ENCODE measurements around the gene HS6ST2. TPM values are rescaled to one million over a fixed set of nuclear protein-coding genes. Genes with fewer than 3 reads are reported as not detected.

The HS6ST2 gene
- total and polyA plus RNA-seq, 10 of the 15 experiments (the other 5 are each of a cell fraction or from before 2014, with no cell fraction given): not detected

DNA sequence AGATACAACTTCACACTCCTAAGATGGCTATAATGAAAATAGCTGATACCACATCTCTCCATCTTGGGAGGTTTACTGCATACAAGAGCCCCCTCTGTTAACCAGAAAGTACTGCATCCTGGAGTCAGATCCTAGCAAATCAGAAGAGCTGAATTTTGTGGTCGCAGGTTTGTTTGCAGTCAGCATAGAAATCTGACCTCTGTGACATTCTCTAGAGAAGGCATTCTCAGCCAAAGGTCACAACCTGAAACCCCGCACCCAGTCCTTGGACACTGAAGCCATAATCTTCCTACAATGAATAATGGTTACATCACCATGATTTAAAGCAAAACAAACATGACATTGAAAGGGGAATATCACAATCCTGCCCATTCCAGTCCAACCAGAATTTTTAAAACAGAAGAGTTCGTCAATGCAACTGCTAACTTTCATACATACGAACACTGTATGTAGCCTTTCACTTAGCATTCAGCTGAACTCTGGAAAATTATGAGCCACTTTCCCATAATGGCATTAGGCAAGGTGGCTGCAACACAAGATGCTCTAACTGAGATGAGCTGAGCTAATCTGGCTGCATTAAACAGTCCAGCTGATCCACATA, 17.6 kb downstream of the HS6ST2 start:
- H3K27ac ChIP-seq (ENCODE audit: control insufficient read depth, insufficient read depth): no peak overlapping the region
- CTCF ChIA-PET: interaction anchor here (1.1 kb wide), 1 partner anchor 9 kb away, joined by 3 read pairs; no protein-coding TSS in a partner anchor
- no peak for FAIRE-seq
- no peaks in the 10 kb centered on the region for H4K20me1 ChIP-seq (ENCODE audit: control insufficient read depth, insufficient read depth)
- SMC1A ChIA-PET (ENCODE audit: uncharacterized antibody, unreplicated experiment): no interaction called here
- intact Hi-C loops (cut with micrococcal nuclease; ENCODE audit: unreplicated experiment): no loop called here
- POLR2A ChIA-PET: no interaction called here
- in situ Hi-C loops (cut with MboI): no loop called here
- RAD21 ChIA-PET (ENCODE audit: unreplicated experiment): no interaction called here
- no peaks in the 10 kb centered on the region for H3K4me1 ChIP-seq (ENCODE audit: control insufficient read depth, insufficient read depth, low read length)
- ATAC-seq: no peak
- no peak for DNase-seq (ENCODE audit: low read depth, low spot score)
- H3K4me3 ChIP-seq: no peak overlapping the region
- H3K4me2 ChIP-seq (ENCODE audit: control insufficient read depth, insufficient read depth): no peak overlapping the region
- no peaks in the 10 kb centered on the region for H3K9me3 ChIP-seq (replicated peaks; ENCODE audit: control insufficient read depth, insufficient read depth, low read length)
- 29% methylated on average over 4 of the region's 4 CpGs for WGBS (ENCODE audit: insufficient coverage, insufficient replicate concordance, low lambda C conversion rate, missing lambda C conversion rate)
- H3K27me3 ChIP-seq (replicated peaks in 1 of 2; ENCODE audit: control insufficient read depth in 2 of 2, insufficient read depth in 2 of 2, low read length in 1 of 2): no peaks in the 10 kb centered on the region
- no peaks in the 10 kb centered on the region for H3K79me2 ChIP-seq (ENCODE audit: control insufficient read depth, insufficient read depth, low read length)
- no peak overlapping the region for H3K9ac ChIP-seq (ENCODE audit: control insufficient read depth, insufficient read depth, low read length)
- no peaks in the 10 kb centered on the region for H3K36me3 ChIP-seq (ENCODE audit: control insufficient read depth in 2 of 2, insufficient read depth in 2 of 2, low read length in 1 of 2)
- no TSS peak for BruUV-seq (replicated peaks)
- TF ChIP-seq MTA3 (IDR thresholded peaks at IDR 0.05; ENCODE audit: borderline replicate concordance, low read length): no peak
- TF ChIP-seq BHLHE40 (IDR thresholded peaks at IDR 0.05; ENCODE audit: borderline replicate concordance in 1 of 2, low read depth in 2 of 2, low read length in 1 of 2): no peak
- no peak for TF ChIP-seq NR2C2 (IDR thresholded peaks at IDR 0.05; ENCODE audit: borderline replicate concordance, control insufficient read depth, insufficient read length, low read depth)
- TF ChIP-seq YBX1 (IDR thresholded peaks at IDR 0.05): no peak
- no peak for TF ChIP-seq RUNX3 (IDR thresholded peaks at IDR 0.05; ENCODE audit: low read length)
- no peak for TF ChIP-seq E4F1 (IDR thresholded peaks at IDR 0.05; ENCODE audit: borderline replicate concordance, partially characterized antibody)
- TF ChIP-seq CEBPB (IDR thresholded peaks at IDR 0.05; ENCODE audit: borderline replicate concordance in 1 of 2, low read depth in 2 of 2, low read length in 2 of 2): no peak
- TF ChIP-seq, protein P1, sequence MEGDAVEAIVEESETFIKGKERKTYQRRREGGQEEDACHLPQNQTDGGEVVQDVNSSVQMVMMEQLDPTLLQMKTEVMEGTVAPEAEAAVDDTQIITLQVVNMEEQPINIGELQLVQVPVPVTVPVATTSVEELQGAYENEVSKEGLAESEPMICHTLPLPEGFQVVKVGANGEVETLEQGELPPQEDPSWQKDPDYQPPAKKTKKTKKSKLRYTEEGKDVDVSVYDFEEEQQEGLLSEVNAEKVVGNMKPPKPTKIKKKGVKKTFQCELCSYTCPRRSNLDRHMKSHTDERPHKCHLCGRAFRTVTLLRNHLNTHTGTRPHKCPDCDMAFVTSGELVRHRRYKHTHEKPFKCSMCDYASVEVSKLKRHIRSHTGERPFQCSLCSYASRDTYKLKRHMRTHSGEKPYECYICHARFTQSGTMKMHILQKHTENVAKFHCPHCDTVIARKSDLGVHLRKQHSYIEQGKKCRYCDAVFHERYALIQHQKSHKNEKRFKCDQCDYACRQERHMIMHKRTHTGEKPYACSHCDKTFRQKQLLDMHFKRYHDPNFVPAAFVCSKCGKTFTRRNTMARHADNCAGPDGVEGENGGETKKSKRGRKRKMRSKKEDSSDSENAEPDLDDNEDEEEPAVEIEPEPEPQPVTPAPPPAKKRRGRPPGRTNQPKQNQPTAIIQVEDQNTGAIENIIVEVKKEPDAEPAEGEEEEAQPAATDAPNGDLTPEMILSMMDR (IDR thresholded peaks at IDR 0.05 in 2 of 3, conservative IDR thresholded peaks at IDR 0.05 in 1 of 3; ENCODE audit: control insufficient read depth in 2 of 3, extremely low read depth in 1 of 3, insufficient read depth in 1 of 3, low read depth in 3 of 3, low read length in 3 of 3): no peak
- no peak for TF ChIP-seq NRF1 (conservative IDR thresholded peaks at IDR 0.05; ENCODE audit: low read depth, low read length)
- TF ChIP-seq RBBP5 (conservative IDR thresholded peaks at IDR 0.05): no peak
- no peak for TF ChIP-seq CBFB (IDR thresholded peaks at IDR 0.05; ENCODE audit: low read depth)
- TF ChIP-seq IKZF1 (conservative IDR thresholded peaks at IDR 0.05): no peak
- no peak for TF ChIP-seq WRNIP1 (IDR thresholded peaks at IDR 0.05; ENCODE audit: borderline replicate concordance, low read depth, low read length)
- H2AFZ ChIP-seq (ENCODE audit: control insufficient read depth, low read depth, low read length): no peak overlapping the region

Data from GM12878 (cell line).